NCI-H1436 (cell line): ENCODE measurements around the gene VPS13C.

Experiments
- DNase-seq: peaks from one replicate; lab custom pipeline; 2025; lab: John Stamatoyannopoulos, UW

Gene VPS13C

GRCh38 chr15:61856295-61856694 lies 204.0 kb downstream of the VPS13C start:
- no peak for DNase-seq

- DNase-seq: no peak
Observed at GRCh38 chr15:61853195-61853594, 207.1 kb downstream of the VPS13C start.

- no peak for DNase-seq
Observed at GRCh38 chr15:61851955-61852354, 208.3 kb downstream of the VPS13C start.

- DNase-seq: no peak
Observed at GRCh38 chr15:61849447-61849846, 210.8 kb downstream of the VPS13C start.

- no peak for DNase-seq
Observed at GRCh38 chr15:61841466-61841865, 218.8 kb downstream of the VPS13C start.

- no peak for DNase-seq
Observed at GRCh38 chr15:61840090-61840489, 220.2 kb downstream of the VPS13C start.

GRCh38 chr15:61839546-61839945 lies 220.7 kb downstream of the VPS13C start:
- no peak for DNase-seq

- DNase-seq: peak; percentile 55
Observed at GRCh38 chr15:61835496-61836106, 224.6 kb downstream of the VPS13C start.

GRCh38 chr15:61835029-61835428 lies 225.2 kb downstream of the VPS13C start:
- no peak for DNase-seq

- DNase-seq: peak; percentile 63
Observed at GRCh38 chr15:61834076-61834697, 226.1 kb downstream of the VPS13C start.

- DNase-seq: no peak
Observed at GRCh38 chr15:61832223-61832622, 228.0 kb downstream of the VPS13C start.

- peak; percentile 23 for DNase-seq
Observed at GRCh38 chr15:61831505-61831921, 228.7 kb downstream of the VPS13C start.

GRCh38 chr15:61830536-61831330 lies 229.5 kb downstream of the VPS13C start:
- no peak for DNase-seq

GRCh38 chr15:61829514-61829889 lies 230.7 kb downstream of the VPS13C start:
- no peak for DNase-seq

GRCh38 chr15:61828860-61829513 lies 231.3 kb downstream of the VPS13C start:
- DNase-seq: no peak

GRCh38 chr15:61828008-61828407 lies 232.2 kb downstream of the VPS13C start:
- no peak for DNase-seq

- no peak for DNase-seq
Observed at GRCh38 chr15:61827131-61827530, 233.1 kb downstream of the VPS13C start.

GRCh38 chr15:61824291-61824690 lies 236.0 kb downstream of the VPS13C start:
- DNase-seq: no peak

GRCh38 chr15:61822511-61822910 lies 237.7 kb downstream of the VPS13C start:
- no peak for DNase-seq

- DNase-seq: no peak
Observed at GRCh38 chr15:61820951-61821350, 239.3 kb downstream of the VPS13C start.

- DNase-seq: no peak
Observed at GRCh38 chr15:61820212-61820611, 240.0 kb downstream of the VPS13C start.

GRCh38 chr15:61819386-61819785 lies 240.9 kb downstream of the VPS13C start:
- DNase-seq: no peak

GRCh38 chr15:61818801-61819200 lies 241.4 kb downstream of the VPS13C start:
- no peak for DNase-seq
